DND-41 (cell line): ENCODE results near the gene KLF6.

Source experiments
- ATAC-seq: fragments of 200-7000 bp; cut with Tn5 transposase; 3 replicates; pipeline ENCODE4 v1.9.1; 2021; ENCODE audit warnings: low read depth; ENCODE audit not compliant: insufficient read depth
- DNase-seq: peaks from one replicate; pipeline ENCODE4 v3.0.0-alpha.2; 2020
- H2AFZ ChIP-seq: 2 replicates; pipeline ENCODE4 v1.6.0; 2012; ENCODE audit warnings: low read depth, low read length
- H3K27ac ChIP-seq: 2 replicates; pipeline ENCODE4 v1.5.1; 2012; ENCODE audit warnings: low read length, inconsistent platforms
- H3K27me3 ChIP-seq: fragments of 200-600 bp; sonication (generic); 2 replicates; pipeline ENCODE4 v1.6.0; 2012; ENCODE audit warnings: low read length, mild to moderate bottlenecking, inconsistent platforms; ENCODE audit not compliant: insufficient read depth, poor library complexity
- H3K36me3 ChIP-seq: 2 replicates; pipeline ENCODE4 v1.5.1; 2012; ENCODE audit warnings: low read length, inconsistent platforms; ENCODE audit not compliant: insufficient read depth
- H3K4me1 ChIP-seq: 2 replicates; pipeline ENCODE4 v1.5.1; 2012; ENCODE audit warnings: mild to moderate bottlenecking, low read length; ENCODE audit not compliant: insufficient read depth
- H3K4me2 ChIP-seq: 2 replicates; pipeline ENCODE4 v1.6.0; 2012; ENCODE audit warnings: mild to moderate bottlenecking, moderate library complexity, low read length, inconsistent platforms; ENCODE audit not compliant: insufficient read depth
- H3K4me3 ChIP-seq, 2 experiments: fragments of 200-600 bp in 1 of 2; shearing (Covaris generic) in 1 of 2; 2 replicates each; pipeline ENCODE4 v1.5.1; 2012 to 2016; ENCODE audit warnings: inconsistent platforms in 2 of 2, low read length in 2 of 2, mild to moderate bottlenecking in 2 of 2, low read depth in 1 of 2, moderate library complexity in 1 of 2
- H3K79me2 ChIP-seq: 2 replicates; pipeline ENCODE4 v1.6.0; 2012; ENCODE audit warnings: low read length, inconsistent platforms; ENCODE audit not compliant: insufficient read depth
- H3K9ac ChIP-seq: 2 replicates; pipeline ENCODE4 v1.6.0; 2012; ENCODE audit warnings: low read depth, mild to moderate bottlenecking, inconsistent platforms, low read length, moderate library complexity
- H3K9me3 ChIP-seq: 2 replicates; pipeline ENCODE4 v1.5.1; 2012; ENCODE audit warnings: low read length, moderate library complexity, mild to moderate bottlenecking, inconsistent platforms; ENCODE audit not compliant: insufficient read depth, severe bottlenecking
- H4K20me1 ChIP-seq: 2 replicates; pipeline ENCODE4 v1.6.0; 2012; ENCODE audit warnings: low read length; ENCODE audit not compliant: insufficient read depth
- CTCF ChIP-seq: IDR thresholded peaks from 2 replicates; pipeline ENCODE4 v1.5.1; 2012; ENCODE audit warnings: borderline replicate concordance, low read length, moderate library complexity, mild to moderate bottlenecking; ENCODE audit not compliant: poor library complexity, severe bottlenecking; ENCODE audit errors: extremely low read depth
- EZH2 ChIP-seq: IDR thresholded peaks from 3 replicates; pipeline ENCODE4 v1.6.1; 2012; ENCODE audit warnings: borderline replicate concordance, low read depth, mild to moderate bottlenecking, moderate library complexity, low read length, inconsistent platforms; ENCODE audit not compliant: severe bottlenecking

KLF6 gene

GRCh38 chr10:3754727-3755439, 30.1 kb downstream of the KLF6 start:
- no peak overlapping the region for H2AFZ ChIP-seq
- DNase-seq (no peak), ATAC-seq (no peak)
- H3K36me3 ChIP-seq: no peaks in the 10 kb centered on the region
- H3K27ac ChIP-seq: no peak overlapping the region
- peaks cover 14% of the 10 kb centered on the region for H3K4me1 ChIP-seq
- no peak overlapping the region for H3K9ac ChIP-seq
- no peak overlapping the region for H3K4me3 ChIP-seq
- no peak for TF ChIP-seq EZH2
- no peak for TF ChIP-seq CTCF
- H3K79me2 ChIP-seq: no peaks in the 10 kb centered on the region
- no peaks in the 10 kb centered on the region for H3K9me3 ChIP-seq
- H3K4me2 ChIP-seq: no peak overlapping the region
- no peaks in the 10 kb centered on the region for H4K20me1 ChIP-seq
- no peaks in the 10 kb centered on the region for H3K27me3 ChIP-seq

GRCh38 chr10:3750854-3751253, 34.2 kb downstream of the KLF6 start:
- Histone ChIP-seq H3K4me1 (peaks cover 9% of the 10 kb centered on the region), H3K27ac (no peak overlapping the region), H2AFZ (no peak overlapping the region), H3K9ac (no peak overlapping the region), H4K20me1 (no peaks in the 10 kb centered on the region), H3K79me2 (no peaks in the 10 kb centered on the region), H3K27me3 (no peaks in the 10 kb centered on the region), H3K4me2 (no peak overlapping the region), H3K4me3 (no peak overlapping the region), H3K9me3 (no peaks in the 10 kb centered on the region), H3K36me3 (no peaks in the 10 kb centered on the region)
- DNase-seq (no peak), ATAC-seq (no peak)
- no peak for TF ChIP-seq EZH2
- no peak for TF ChIP-seq CTCF

- peaks cover 16% of the 10 kb centered on the region for H3K4me1 ChIP-seq
- H4K20me1 ChIP-seq: no peaks in the 10 kb centered on the region
- no peaks in the 10 kb centered on the region for H3K79me2 ChIP-seq
- DNase-seq (no peak), ATAC-seq (no peak)
- H3K9me3 ChIP-seq: no peaks in the 10 kb centered on the region
- H3K9ac ChIP-seq: no peak overlapping the region
- H3K27me3 ChIP-seq: no peaks in the 10 kb centered on the region
- no peak for TF ChIP-seq EZH2
- TF ChIP-seq CTCF: no peak
- H3K4me2 ChIP-seq: no peak overlapping the region
- no peak overlapping the region for H2AFZ ChIP-seq
- no peak overlapping the region for H3K27ac ChIP-seq
- no peaks in the 10 kb centered on the region for H3K36me3 ChIP-seq
- H3K4me3 ChIP-seq: no peak overlapping the region
These were observed 34.8 kb downstream of the KLF6 start for GRCh38 chr10:3750006-3750816.
